Measurements from ENCODE around the gene VPS11. TPM values are rescaled to one million over a fixed set of nuclear protein-coding genes. Genes with fewer than 3 reads are reported as not detected.

Gene VPS11
- total RNA-seq, 1 experiment from 2014 or later: 20.2 TPM

DNA sequence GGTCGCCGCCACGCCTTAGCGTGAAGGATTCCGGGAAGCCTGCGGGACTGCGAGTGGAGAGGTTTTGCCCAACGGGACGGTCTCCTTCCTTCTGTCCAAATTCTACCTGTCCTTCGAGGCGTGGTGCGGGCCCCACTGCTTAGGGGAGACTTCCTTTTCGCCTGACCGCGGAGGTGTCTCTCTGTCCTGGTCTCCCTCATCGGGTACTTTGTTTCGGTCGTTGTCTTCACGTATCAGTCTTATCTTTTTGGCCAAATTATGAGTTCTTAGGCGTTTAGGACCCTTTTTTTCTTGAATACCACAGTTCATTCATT is 54.1 kb downstream of the VPS11 start:
- H3K4me1 Mint-ChIP-seq: peaks cover 19% of the 10 kb centered on the region
- peaks cover 11% of the 10 kb centered on the region for H3K36me3 Mint-ChIP-seq
- CTCF ChIA-PET: interaction anchor here (0.7 to 2.0 kb wide), 14 partner anchors 10 to 259 kb away, joined by 3 to 11 read pairs (median 4); partner anchors contain the start of gene NLRX1
- POLR2A ChIA-PET: interaction anchor here (0.7 to 1.0 kb wide), 6 partner anchors 12 to 81 kb away, joined by 3 to 7 read pairs (median 5); partner anchors contain the start of genes C2CD2L and HMBS
- H3K4me3 Mint-ChIP-seq: peak overlapping the region; percentile 97
- TF ChIP-seq SMAD3 (CRISPR knock-in tag; IDR thresholded peaks at IDR 0.05; ENCODE audit: borderline replicate concordance): peak; percentile 6; the same call in 1 of the 2 replicates
- TF ChIP-seq NFATC4 (CRISPR knock-in tag; IDR thresholded peaks at IDR 0.05): no peak
- TF ChIP-seq FOXK1 (CRISPR knock-in tag; IDR thresholded peaks at IDR 0.05): no peak
- no peak for TF ChIP-seq E2F1 (CRISPR knock-in tag; IDR thresholded peaks at IDR 0.05)
- TF ChIP-seq, protein P1, sequence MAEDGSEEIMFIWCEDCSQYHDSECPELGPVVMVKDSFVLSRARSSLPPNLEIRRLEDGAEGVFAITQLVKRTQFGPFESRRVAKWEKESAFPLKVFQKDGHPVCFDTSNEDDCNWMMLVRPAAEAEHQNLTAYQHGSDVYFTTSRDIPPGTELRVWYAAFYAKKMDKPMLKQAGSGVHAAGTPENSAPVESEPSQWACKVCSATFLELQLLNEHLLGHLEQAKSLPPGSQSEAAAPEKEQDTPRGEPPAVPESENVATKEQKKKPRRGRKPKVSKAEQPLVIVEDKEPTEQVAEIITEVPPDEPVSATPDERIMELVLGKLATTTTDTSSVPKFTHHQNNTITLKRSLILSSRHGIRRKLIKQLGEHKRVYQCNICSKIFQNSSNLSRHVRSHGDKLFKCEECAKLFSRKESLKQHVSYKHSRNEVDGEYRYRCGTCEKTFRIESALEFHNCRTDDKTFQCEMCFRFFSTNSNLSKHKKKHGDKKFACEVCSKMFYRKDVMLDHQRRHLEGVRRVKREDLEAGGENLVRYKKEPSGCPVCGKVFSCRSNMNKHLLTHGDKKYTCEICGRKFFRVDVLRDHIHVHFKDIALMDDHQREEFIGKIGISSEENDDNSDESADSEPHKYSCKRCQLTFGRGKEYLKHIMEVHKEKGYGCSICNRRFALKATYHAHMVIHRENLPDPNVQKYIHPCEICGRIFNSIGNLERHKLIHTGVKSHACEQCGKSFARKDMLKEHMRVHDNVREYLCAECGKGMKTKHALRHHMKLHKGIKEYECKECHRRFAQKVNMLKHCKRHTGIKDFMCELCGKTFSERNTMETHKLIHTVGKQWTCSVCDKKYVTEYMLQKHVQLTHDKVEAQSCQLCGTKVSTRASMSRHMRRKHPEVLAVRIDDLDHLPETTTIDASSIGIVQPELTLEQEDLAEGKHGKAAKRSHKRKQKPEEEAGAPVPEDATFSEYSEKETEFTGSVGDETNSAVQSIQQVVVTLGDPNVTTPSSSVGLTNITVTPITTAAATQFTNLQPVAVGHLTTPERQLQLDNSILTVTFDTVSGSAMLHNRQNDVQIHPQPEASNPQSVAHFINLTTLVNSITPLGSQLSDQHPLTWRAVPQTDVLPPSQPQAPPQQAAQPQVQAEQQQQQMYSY (CRISPR knock-in tag; IDR thresholded peaks at IDR 0.05): no peak
- no peak for TF ChIP-seq ESRRA (CRISPR knock-in tag; IDR thresholded peaks at IDR 0.05; ENCODE audit: borderline replicate concordance)
- TF ChIP-seq TEAD1 (CRISPR knock-in tag; IDR thresholded peaks at IDR 0.05): 0 out of 2 replicates have a peak, but pooled peaks have one; percentile 5
- TF ChIP-seq CBFB (CRISPR knock-in tag; IDR thresholded peaks at IDR 0.05; ENCODE audit: low read depth): no peak
- TF ChIP-seq ZNF671 (CRISPR knock-in tag; IDR thresholded peaks at IDR 0.05): no peak
- TF ChIP-seq TEAD4 (CRISPR knock-in tag; IDR thresholded peaks at IDR 0.05): no peak
- no peak for TF ChIP-seq CTCF (IDR thresholded peaks at IDR 0.05)
- 0 out of 2 replicates have a peak, but pooled peaks have one; percentile 34 for TF ChIP-seq JUN (CRISPR knock-in tag; IDR thresholded peaks at IDR 0.05)
- no peak for TF ChIP-seq ZBTB43 (CRISPR knock-in tag; IDR thresholded peaks at IDR 0.05)
- no peak for TF ChIP-seq GRHL2 (CRISPR knock-in tag; IDR thresholded peaks at IDR 0.05; ENCODE audit: insufficient replicate concordance, severe bottlenecking)
- TF ChIP-seq ZNF512 (CRISPR knock-in tag; IDR thresholded peaks at IDR 0.05; ENCODE audit: borderline replicate concordance): no peak
- ATAC-seq (no peak), DNase-seq (ENCODE audit: low spot score) (no peak)
- H3K9me3 Mint-ChIP-seq: no peaks in the 10 kb centered on the region
- H3K27ac Mint-ChIP-seq: peak overlapping the region; percentile 96
- H3K27me3 Mint-ChIP-seq (ENCODE audit: low read depth): no peaks in the 10 kb centered on the region; the same call in 1 of the 2 replicates

DNA sequence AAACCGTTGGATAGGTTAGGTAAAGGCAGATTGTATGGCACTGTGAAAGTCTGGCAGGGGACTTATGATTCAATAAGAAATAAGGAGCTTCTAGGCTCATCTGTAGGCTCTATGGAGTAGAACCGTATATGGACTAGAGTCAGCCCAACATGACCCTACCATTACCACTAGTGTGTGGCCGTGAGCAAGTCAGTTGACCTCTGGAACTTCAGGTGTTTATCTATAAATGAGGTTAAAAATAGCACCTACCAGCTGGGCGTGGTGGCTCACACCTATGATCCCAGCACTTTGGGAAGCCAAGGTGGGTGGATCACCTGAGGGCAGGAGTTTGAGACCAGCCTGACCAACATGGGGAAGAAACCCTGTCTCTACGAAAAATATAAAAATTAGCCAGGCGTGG is 58.2 kb downstream of the VPS11 start:
- Mint-ChIP-seq H3K27ac (no peak overlapping the region), H3K36me3 (peaks cover 28% of the 10 kb centered on the region), H3K4me3 (no peak overlapping the region), H3K27me3 (ENCODE audit: low read depth) (no peaks in the 10 kb centered on the region; the same call in 1 of the 2 replicates), H3K4me1 (peaks cover 11% of the 10 kb centered on the region), H3K9me3 (no peaks in the 10 kb centered on the region)
- POLR2A ChIA-PET: no interaction called here
- CTCF ChIA-PET: interaction anchor here (0.8 to 2.0 kb wide), 5 partner anchors 19 to 212 kb away, joined by 3 to 8 read pairs (median 3); a partner anchor contains a TSS
- no peak for DNase-seq (ENCODE audit: low spot score)
- no peak for ATAC-seq
- TF ChIP-seq, protein P2, sequence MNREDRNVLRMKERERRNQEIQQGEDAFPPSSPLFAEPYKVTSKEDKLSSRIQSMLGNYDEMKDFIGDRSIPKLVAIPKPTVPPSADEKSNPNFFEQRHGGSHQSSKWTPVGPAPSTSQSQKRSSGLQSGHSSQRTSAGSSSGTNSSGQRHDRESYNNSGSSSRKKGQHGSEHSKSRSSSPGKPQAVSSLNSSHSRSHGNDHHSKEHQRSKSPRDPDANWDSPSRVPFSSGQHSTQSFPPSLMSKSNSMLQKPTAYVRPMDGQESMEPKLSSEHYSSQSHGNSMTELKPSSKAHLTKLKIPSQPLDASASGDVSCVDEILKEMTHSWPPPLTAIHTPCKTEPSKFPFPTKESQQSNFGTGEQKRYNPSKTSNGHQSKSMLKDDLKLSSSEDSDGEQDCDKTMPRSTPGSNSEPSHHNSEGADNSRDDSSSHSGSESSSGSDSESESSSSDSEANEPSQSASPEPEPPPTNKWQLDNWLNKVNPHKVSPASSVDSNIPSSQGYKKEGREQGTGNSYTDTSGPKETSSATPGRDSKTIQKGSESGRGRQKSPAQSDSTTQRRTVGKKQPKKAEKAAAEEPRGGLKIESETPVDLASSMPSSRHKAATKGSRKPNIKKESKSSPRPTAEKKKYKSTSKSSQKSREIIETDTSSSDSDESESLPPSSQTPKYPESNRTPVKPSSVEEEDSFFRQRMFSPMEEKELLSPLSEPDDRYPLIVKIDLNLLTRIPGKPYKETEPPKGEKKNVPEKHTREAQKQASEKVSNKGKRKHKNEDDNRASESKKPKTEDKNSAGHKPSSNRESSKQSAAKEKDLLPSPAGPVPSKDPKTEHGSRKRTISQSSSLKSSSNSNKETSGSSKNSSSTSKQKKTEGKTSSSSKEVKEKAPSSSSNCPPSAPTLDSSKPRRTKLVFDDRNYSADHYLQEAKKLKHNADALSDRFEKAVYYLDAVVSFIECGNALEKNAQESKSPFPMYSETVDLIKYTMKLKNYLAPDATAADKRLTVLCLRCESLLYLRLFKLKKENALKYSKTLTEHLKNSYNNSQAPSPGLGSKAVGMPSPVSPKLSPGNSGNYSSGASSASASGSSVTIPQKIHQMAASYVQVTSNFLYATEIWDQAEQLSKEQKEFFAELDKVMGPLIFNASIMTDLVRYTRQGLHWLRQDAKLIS (CRISPR knock-in tag; IDR thresholded peaks at IDR 0.05; ENCODE audit: borderline replicate concordance): no peak
- TF ChIP-seq ZNF219 (CRISPR knock-in tag; IDR thresholded peaks at IDR 0.05; ENCODE audit: borderline replicate concordance) (no peak), NR3C1 (CRISPR knock-in tag; conservative IDR thresholded peaks at IDR 0.05; ENCODE audit: low read depth) (no peak)
- TF ChIP-seq, protein P3, sequence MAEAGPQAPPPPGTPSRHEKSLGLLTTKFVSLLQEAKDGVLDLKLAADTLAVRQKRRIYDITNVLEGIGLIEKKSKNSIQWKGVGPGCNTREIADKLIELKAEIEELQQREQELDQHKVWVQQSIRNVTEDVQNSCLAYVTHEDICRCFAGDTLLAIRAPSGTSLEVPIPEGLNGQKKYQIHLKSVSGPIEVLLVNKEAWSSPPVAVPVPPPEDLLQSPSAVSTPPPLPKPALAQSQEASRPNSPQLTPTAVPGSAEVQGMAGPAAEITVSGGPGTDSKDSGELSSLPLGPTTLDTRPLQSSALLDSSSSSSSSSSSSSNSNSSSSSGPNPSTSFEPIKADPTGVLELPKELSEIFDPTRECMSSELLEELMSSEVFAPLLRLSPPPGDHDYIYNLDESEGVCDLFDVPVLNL (CRISPR knock-in tag; IDR thresholded peaks at IDR 0.05; ENCODE audit: borderline replicate concordance, low read depth): no peak

Data from WTC11 (cell line).